HEK293 (cell line): ENCODE data around the gene LMAN1L.
A peak's percentile ranks its signal among the peaks of the same experiment; 100 is the strongest.

Experiments
- BCL11A ChIP-seq: fragments of 450-650 bp; formaldehyde crosslinking; IDR thresholded peaks from 2 replicates; pipeline ENCODE4 v1.5.1; 2016; ENCODE audit warnings: low read depth, missing biosample characterization, missing genetic modification characterization
- KLF10 ChIP-seq: fragments of 450-650 bp; IDR thresholded peaks from 2 replicates; pipeline ENCODE4 v1.5.1; 2018; ENCODE audit warnings: missing biosample characterization, mild to moderate bottlenecking, missing genetic modification characterization
- KLF16 ChIP-seq: fragments of 450-650 bp; formaldehyde crosslinking; IDR thresholded peaks from 2 replicates; pipeline ENCODE4 v1.5.1; 2017; ENCODE audit warnings: missing biosample characterization, missing genetic modification characterization
- KLF8 ChIP-seq: fragments of 450-650 bp; formaldehyde crosslinking; IDR thresholded peaks from 2 replicates; pipeline ENCODE4 v1.5.1; 2016; ENCODE audit warnings: missing biosample characterization, missing genetic modification characterization
- MEIS1 ChIP-seq: sonication (generic); formaldehyde crosslinking; IDR thresholded peaks from 2 replicates; pipeline ENCODE4 v1.8.1; 2022; ENCODE audit warnings: missing genetic modification reagents, mild to moderate bottlenecking, borderline replicate concordance
- MYNN ChIP-seq: fragments of 450-650 bp; formaldehyde crosslinking; IDR thresholded peaks from 2 replicates; pipeline ENCODE4 v1.5.1; 2016; ENCODE audit warnings: missing biosample characterization, missing genetic modification characterization, borderline replicate concordance
- PRDM1 ChIP-seq: fragments of 450-650 bp; formaldehyde crosslinking; IDR thresholded peaks from 2 replicates; pipeline ENCODE4; 2016; ENCODE audit warnings: missing biosample characterization, missing genetic modification characterization
- SCRT1 ChIP-seq: fragments of 450-650 bp; formaldehyde crosslinking; IDR thresholded peaks from 2 replicates; pipeline ENCODE4 v1.5.1; 2016; ENCODE audit warnings: missing biosample characterization, missing genetic modification characterization, borderline replicate concordance
- SP3 ChIP-seq: fragments of 450-650 bp; formaldehyde crosslinking; IDR thresholded peaks from 2 replicates; pipeline ENCODE4 v1.5.1; 2016; ENCODE audit warnings: missing biosample characterization, missing genetic modification characterization
- TCF7L2 ChIP-seq: IDR thresholded peaks from 2 replicates; pipeline ENCODE4 v1.6.1; 2011; ENCODE audit warnings: low read depth, mild to moderate bottlenecking, inconsistent platforms, low read length, moderate library complexity, borderline replicate concordance
- WT1 ChIP-seq: fragments of 450-650 bp; formaldehyde crosslinking; IDR thresholded peaks from 2 replicates; pipeline ENCODE4 v1.5.1; 2016; ENCODE audit warnings: missing biosample characterization, missing genetic modification characterization
- ZBTB48 ChIP-seq: fragments of 450-650 bp; formaldehyde crosslinking; IDR thresholded peaks from 2 replicates; pipeline ENCODE4 v1.5.1; 2016; ENCODE audit warnings: missing biosample characterization, missing genetic modification characterization
- ZNF350 ChIP-seq: fragments of 450-650 bp; formaldehyde crosslinking; IDR thresholded peaks from 2 replicates; pipeline ENCODE4 v1.5.0; 2017; ENCODE audit warnings: missing biosample characterization, mild to moderate bottlenecking, missing genetic modification characterization
- ZNF394 ChIP-seq: fragments of 450-650 bp; formaldehyde crosslinking; IDR thresholded peaks from 2 replicates; pipeline ENCODE4 v1.5.1; 2016; ENCODE audit warnings: missing biosample characterization, missing genetic modification characterization, mild to moderate bottlenecking, moderate library complexity, borderline replicate concordance
- ZNF473 ChIP-seq: fragments of 450-650 bp; formaldehyde crosslinking; IDR thresholded peaks from 2 replicates; pipeline ENCODE4 v1.5.1; 2017; ENCODE audit warnings: missing biosample characterization, missing genetic modification characterization
- ZNF48 ChIP-seq: fragments of 450-650 bp; formaldehyde crosslinking; IDR thresholded peaks from 2 replicates; pipeline ENCODE4 v1.5.1; 2016; ENCODE audit warnings: missing biosample characterization, missing genetic modification characterization
- ZNF561 ChIP-seq: fragments of 450-650 bp; IDR thresholded peaks from 2 replicates; pipeline ENCODE4 v1.5.1; 2018; ENCODE audit warnings: missing biosample characterization, missing genetic modification characterization, borderline replicate concordance
- ZNF585B ChIP-seq: fragments of 450-650 bp; formaldehyde crosslinking; IDR thresholded peaks from 2 replicates; pipeline ENCODE4 v1.5.1; 2016; ENCODE audit warnings: missing biosample characterization, missing genetic modification characterization
- ZNF645 ChIP-seq: fragments of 450-650 bp; formaldehyde crosslinking; IDR thresholded peaks from 2 replicates; pipeline ENCODE4; 2016; ENCODE audit warnings: missing biosample characterization, missing genetic modification characterization
- ZNF664 ChIP-seq: fragments of 450-650 bp; formaldehyde crosslinking; IDR thresholded peaks from 2 replicates; pipeline ENCODE4 v1.5.1; 2016; ENCODE audit warnings: missing biosample characterization, missing genetic modification characterization
- ZNF670 ChIP-seq: fragments of 450-650 bp; formaldehyde crosslinking; IDR thresholded peaks from 2 replicates; pipeline ENCODE4 v1.5.1; 2016; ENCODE audit warnings: missing biosample characterization, missing genetic modification characterization, low read depth
- TF ChIP-seq, protein P1 (sequence below): fragments of 450-650 bp; formaldehyde crosslinking; IDR thresholded peaks from 2 replicates; pipeline ENCODE4 v1.5.1; 2016; ENCODE audit warnings: missing biosample characterization, missing genetic modification characterization
- TF ChIP-seq, protein P2 (sequence below): fragments of 450-650 bp; formaldehyde crosslinking; IDR thresholded peaks from 2 replicates; pipeline ENCODE4 v1.5.1; 2017; ENCODE audit warnings: missing biosample characterization, missing genetic modification characterization
- TF ChIP-seq, protein P3 (sequence below): fragments of 450-650 bp; formaldehyde crosslinking; IDR thresholded peaks from 2 replicates; pipeline ENCODE4 v1.5.1; 2016; ENCODE audit warnings: missing biosample characterization, missing genetic modification characterization, low read depth
- TF ChIP-seq, protein P4 (sequence below): fragments of 450-650 bp; formaldehyde crosslinking; IDR thresholded peaks from 2 replicates; pipeline ENCODE4 v1.5.1; 2016; ENCODE audit warnings: missing biosample characterization, missing genetic modification characterization
- TF ChIP-seq, protein P5 (sequence below): fragments of 450-650 bp; IDR thresholded peaks from 2 replicates; pipeline ENCODE4 v1.5.1; 2018; ENCODE audit warnings: missing biosample characterization, missing genetic modification characterization
- TF ChIP-seq, protein P6 (sequence below): fragments of 450-650 bp; formaldehyde crosslinking; IDR thresholded peaks from 2 replicates; pipeline ENCODE4 v1.5.1; 2016; ENCODE audit warnings: missing biosample characterization, missing genetic modification characterization

The LMAN1L gene

DNA sequence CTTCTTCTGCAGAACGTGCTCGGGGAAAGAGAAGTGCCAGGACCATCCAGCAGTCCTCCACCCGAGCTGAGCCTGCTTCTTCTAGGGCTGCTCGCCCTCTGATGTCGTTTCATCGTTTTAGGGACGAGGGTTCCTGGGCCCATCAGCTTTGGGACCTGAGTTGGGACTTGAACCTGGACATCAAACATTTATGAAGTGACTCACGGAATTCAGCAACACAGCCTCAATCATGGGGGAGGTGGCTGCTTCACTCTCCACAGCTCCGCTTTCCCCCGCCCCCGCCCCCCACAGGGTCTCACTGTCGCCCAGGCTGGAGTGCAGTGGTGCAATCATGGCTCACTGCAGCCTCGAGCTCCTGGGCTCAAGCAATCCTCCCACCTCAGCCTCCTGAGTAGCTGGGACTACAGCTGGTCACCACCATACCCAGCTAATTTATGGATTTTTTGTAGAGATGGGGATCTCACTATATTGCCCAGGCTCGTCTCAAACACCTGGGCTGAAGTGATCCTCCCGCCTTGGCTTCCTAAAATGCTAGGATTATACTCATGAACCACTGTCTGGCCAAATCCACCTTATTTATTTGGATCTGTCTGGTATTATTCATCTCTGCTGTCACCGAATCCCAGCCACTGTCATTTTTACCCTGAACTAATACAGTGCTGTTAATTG is 61.3 kb downstream of the LMAN1L start (continued):
- TF ChIP-seq, protein P1, sequence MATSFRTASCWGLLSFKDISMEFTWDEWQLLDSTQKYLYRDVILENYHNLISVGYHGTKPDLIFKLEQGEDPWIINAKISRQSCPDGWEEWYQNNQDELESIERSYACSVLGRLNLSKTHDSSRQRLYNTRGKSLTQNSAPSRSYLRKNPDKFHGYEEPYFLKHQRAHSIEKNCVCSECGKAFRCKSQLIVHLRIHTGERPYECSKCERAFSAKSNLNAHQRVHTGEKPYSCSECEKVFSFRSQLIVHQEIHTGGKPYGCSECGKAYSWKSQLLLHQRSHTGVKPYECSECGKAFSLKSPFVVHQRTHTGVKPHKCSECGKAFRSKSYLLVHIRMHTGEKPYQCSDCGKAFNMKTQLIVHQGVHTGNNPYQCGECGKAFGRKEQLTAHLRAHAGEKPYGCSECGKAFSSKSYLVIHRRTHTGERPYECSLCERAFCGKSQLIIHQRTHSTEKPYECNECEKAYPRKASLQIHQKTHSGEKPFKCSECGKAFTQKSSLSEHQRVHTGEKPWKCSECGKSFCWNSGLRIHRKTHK, result no peak
- no peak for TF ChIP-seq TCF7L2
- TF ChIP-seq SP3 (tag by site-specific recombination), result no peak
- TF ChIP-seq KLF16, result no peak
- no peak for TF ChIP-seq MYNN (tag by site-specific recombination)
- TF ChIP-seq KLF10 (tag by site-specific recombination), result no peak
- no peak for TF ChIP-seq SCRT1 (tag by site-specific recombination)
- no peak for TF ChIP-seq ZNF473
- TF ChIP-seq, protein P2, sequence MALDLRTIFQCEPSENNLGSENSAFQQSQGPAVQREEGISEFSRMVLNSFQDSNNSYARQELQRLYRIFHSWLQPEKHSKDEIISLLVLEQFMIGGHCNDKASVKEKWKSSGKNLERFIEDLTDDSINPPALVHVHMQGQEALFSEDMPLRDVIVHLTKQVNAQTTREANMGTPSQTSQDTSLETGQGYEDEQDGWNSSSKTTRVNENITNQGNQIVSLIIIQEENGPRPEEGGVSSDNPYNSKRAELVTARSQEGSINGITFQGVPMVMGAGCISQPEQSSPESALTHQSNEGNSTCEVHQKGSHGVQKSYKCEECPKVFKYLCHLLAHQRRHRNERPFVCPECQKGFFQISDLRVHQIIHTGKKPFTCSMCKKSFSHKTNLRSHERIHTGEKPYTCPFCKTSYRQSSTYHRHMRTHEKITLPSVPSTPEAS (tag by site-specific recombination), result no peak
- TF ChIP-seq ZNF664 (tag by site-specific recombination), result no peak
- no peak for TF ChIP-seq ZNF350
- no peak for TF ChIP-seq ZNF394 (tag by site-specific recombination)
- no peak for TF ChIP-seq ZNF561
- TF ChIP-seq, protein P3, sequence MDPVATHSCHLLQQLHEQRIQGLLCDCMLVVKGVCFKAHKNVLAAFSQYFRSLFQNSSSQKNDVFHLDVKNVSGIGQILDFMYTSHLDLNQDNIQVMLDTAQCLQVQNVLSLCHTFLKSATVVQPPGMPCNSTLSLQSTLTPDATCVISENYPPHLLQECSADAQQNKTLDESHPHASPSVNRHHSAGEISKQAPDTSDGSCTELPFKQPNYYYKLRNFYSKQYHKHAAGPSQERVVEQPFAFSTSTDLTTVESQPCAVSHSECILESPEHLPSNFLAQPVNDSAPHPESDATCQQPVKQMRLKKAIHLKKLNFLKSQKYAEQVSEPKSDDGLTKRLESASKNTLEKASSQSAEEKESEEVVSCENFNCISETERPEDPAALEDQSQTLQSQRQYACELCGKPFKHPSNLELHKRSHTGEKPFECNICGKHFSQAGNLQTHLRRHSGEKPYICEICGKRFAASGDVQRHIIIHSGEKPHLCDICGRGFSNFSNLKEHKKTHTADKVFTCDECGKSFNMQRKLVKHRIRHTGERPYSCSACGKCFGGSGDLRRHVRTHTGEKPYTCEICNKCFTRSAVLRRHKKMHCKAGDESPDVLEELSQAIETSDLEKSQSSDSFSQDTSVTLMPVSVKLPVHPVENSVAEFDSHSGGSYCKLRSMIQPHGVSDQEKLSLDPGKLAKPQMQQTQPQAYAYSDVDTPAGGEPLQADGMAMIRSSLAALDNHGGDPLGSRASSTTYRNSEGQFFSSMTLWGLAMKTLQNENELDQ (tag by site-specific recombination), result no peak
- TF ChIP-seq, protein P4, sequence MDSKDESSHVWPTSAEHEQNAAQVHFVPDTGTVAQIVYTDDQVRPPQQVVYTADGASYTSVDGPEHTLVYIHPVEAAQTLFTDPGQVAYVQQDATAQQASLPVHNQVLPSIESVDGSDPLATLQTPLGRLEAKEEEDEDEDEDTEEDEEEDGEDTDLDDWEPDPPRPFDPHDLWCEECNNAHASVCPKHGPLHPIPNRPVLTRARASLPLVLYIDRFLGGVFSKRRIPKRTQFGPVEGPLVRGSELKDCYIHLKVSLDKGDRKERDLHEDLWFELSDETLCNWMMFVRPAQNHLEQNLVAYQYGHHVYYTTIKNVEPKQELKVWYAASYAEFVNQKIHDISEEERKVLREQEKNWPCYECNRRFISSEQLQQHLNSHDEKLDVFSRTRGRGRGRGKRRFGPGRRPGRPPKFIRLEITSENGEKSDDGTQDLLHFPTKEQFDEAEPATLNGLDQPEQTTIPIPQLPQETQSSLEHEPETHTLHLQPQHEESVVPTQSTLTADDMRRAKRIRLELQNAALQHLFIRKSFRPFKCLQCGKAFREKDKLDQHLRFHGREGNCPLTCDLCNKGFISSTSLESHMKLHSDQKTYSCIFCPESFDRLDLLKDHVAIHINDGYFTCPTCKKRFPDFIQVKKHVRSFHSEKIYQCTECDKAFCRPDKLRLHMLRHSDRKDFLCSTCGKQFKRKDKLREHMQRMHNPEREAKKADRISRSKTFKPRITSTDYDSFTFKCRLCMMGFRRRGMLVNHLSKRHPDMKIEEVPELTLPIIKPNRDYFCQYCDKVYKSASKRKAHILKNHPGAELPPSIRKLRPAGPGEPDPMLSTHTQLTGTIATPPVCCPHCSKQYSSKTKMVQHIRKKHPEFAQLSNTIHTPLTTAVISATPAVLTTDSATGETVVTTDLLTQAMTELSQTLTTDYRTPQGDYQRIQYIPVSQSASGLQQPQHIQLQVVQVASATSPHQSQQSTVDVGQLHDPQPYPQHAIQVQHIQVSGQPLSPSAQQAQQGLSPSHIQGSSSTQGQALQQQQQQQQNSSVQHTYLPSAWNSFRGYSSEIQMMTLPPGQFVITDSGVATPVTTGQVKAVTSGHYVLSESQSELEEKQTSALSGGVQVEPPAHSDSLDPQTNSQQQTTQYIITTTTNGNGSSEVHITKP (tag by site-specific recombination), result peak; percentile 61; the same call in 1 of the 2 replicates
- no peak for TF ChIP-seq BCL11A
- TF ChIP-seq ZNF48, result no peak
- no peak for TF ChIP-seq ZNF645 (tag by site-specific recombination)
- no peak for TF ChIP-seq KLF8 (tag by site-specific recombination)
- TF ChIP-seq, protein P5, sequence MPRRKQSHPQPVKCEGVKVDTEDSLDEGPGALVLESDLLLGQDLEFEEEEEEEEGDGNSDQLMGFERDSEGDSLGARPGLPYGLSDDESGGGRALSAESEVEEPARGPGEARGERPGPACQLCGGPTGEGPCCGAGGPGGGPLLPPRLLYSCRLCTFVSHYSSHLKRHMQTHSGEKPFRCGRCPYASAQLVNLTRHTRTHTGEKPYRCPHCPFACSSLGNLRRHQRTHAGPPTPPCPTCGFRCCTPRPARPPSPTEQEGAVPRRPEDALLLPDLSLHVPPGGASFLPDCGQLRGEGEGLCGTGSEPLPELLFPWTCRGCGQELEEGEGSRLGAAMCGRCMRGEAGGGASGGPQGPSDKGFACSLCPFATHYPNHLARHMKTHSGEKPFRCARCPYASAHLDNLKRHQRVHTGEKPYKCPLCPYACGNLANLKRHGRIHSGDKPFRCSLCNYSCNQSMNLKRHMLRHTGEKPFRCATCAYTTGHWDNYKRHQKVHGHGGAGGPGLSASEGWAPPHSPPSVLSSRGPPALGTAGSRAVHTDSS, result no peak
- TF ChIP-seq PRDM1 (tag by site-specific recombination), result peak; percentile 63
- no peak for TF ChIP-seq WT1
- TF ChIP-seq ZBTB48 (tag by site-specific recombination), result peak; percentile 91
- TF ChIP-seq, protein P6, sequence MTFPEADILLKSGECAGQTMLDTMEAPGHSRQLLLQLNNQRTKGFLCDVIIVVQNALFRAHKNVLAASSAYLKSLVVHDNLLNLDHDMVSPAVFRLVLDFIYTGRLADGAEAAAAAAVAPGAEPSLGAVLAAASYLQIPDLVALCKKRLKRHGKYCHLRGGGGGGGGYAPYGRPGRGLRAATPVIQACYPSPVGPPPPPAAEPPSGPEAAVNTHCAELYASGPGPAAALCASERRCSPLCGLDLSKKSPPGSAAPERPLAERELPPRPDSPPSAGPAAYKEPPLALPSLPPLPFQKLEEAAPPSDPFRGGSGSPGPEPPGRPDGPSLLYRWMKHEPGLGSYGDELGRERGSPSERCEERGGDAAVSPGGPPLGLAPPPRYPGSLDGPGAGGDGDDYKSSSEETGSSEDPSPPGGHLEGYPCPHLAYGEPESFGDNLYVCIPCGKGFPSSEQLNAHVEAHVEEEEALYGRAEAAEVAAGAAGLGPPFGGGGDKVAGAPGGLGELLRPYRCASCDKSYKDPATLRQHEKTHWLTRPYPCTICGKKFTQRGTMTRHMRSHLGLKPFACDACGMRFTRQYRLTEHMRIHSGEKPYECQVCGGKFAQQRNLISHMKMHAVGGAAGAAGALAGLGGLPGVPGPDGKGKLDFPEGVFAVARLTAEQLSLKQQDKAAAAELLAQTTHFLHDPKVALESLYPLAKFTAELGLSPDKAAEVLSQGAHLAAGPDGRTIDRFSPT (tag by site-specific recombination), result no peak
- no peak for TF ChIP-seq ZNF585B (tag by site-specific recombination)
- TF ChIP-seq ZNF670 (tag by site-specific recombination), result no peak
- no peak for TF ChIP-seq MEIS1 (CRISPR knock-in tag)
